K562 (cell line): ENCODE data around the gene ERH. TPM values are rescaled to one million over a fixed set of nuclear protein-coding genes. Genes with fewer than 3 reads are reported as not detected.

Experiments used
- ATAC-seq: fragments of 200-7000 bp; cut with Tn5 transposase; 3 replicates; pipeline ENCODE4 v1.9.1; 2020; ENCODE audit warnings: moderate library complexity
- BruUV-seq: library from RNA; stranded (reverse); fragments of 400-500 nt; replicated peaks from 2 replicates; lab custom pipeline; 2021; lab: Mats Ljungman, UMichigan
- CTCF ChIA-PET: fragments of 300-600 bp; formaldehyde crosslinking; extraction: SDS; loops from one replicate; lab custom pipeline; 2021; ENCODE audit warnings: low intra/inter-chr PET ratio; lab: Yijun Ruan, JAX
- POLR2A ChIA-PET: fragments of 300-600, 350-650 bp; sonication (Branson Sonifier 250); formaldehyde crosslinking; extraction: SDS; loops from one replicate; lab custom pipeline; 2021; ENCODE audit warnings: antibody characterized with exemption, inconsistent platforms; lab: Yijun Ruan, JAX
- DNase-seq, 4 experiments: peaks; one replicate each; pipeline versions ENCODE4 v3.0.0 to v3.0.0-alpha.2; 2011 to 2018; ENCODE audit warnings: low spot score in 3 of 4, mixed read lengths in 3 of 4; ENCODE audit errors: extremely low read depth in 1 of 4
- FAIRE-seq: peaks from 2 replicates; lab custom pipeline; 2011; peaks lifted over from hg19 to GRCh38; lab: Jason Lieb, UNC
- H2AFZ ChIP-seq: 2 replicates; pipeline ENCODE4 v1.6.0; 2011; ENCODE audit warnings: low read depth, low read length, control low read depth, inconsistent platforms
- H3K27ac ChIP-seq: fragments of 200-600 bp; 3 replicates; pipeline ENCODE4 v1.8.0; 2011; ENCODE audit warnings: low read depth, mild to moderate bottlenecking, control low read depth, inconsistent platforms, low read length, moderate library complexity, mixed read lengths; ENCODE audit errors: extremely low read depth
- H3K27me3 ChIP-seq, 2 experiments: fragments of 300-600 bp in 1 of 2; 2 replicates in 1 of 2; 3 replicates in 1 of 2; pipeline versions ENCODE4 v1.6.0 to v1.8.0; 2011; ENCODE audit warnings: inconsistent platforms in 2 of 2, low read length in 2 of 2, mild to moderate bottlenecking in 1 of 2, mixed read lengths in 1 of 2, moderate library complexity in 1 of 2; ENCODE audit not compliant: control insufficient read depth in 2 of 2, insufficient read depth in 2 of 2
- H3K36me3 ChIP-seq: fragments of 300-600 bp; 3 replicates; pipeline ENCODE4 v1.8.0; 2011; ENCODE audit warnings: mild to moderate bottlenecking, low read length, inconsistent platforms; ENCODE audit not compliant: control insufficient read depth, insufficient read depth
- H3K4me1 ChIP-seq, 2 experiments: fragments of 200-600 bp in 1 of 2; replicated peaks in 1 of 2; 2 replicates in 1 of 2; 3 replicates in 1 of 2; pipeline versions ENCODE4 v1.5.1 to v1.8.0; 2011; ENCODE audit warnings: inconsistent platforms in 2 of 2, low read length in 2 of 2, mild to moderate bottlenecking in 1 of 2, mixed read lengths in 1 of 2, moderate library complexity in 1 of 2; ENCODE audit not compliant: control insufficient read depth in 2 of 2, insufficient read depth in 2 of 2
- H3K4me2 ChIP-seq: 2 replicates; pipeline ENCODE4 v1.6.1; 2011; ENCODE audit warnings: low read length, control low read depth, inconsistent platforms, mixed read lengths; ENCODE audit not compliant: insufficient read depth
- H3K4me3 ChIP-seq: fragments of 200-600 bp; sonication (generic), shearing (Covaris generic); 2 replicates; pipeline ENCODE4 v1.5.1; 2016; ENCODE audit warnings: control low read depth, inconsistent platforms
- H3K79me2 ChIP-seq: fragments of 200-600 bp; 3 replicates; pipeline ENCODE4 v1.8.0; 2011; ENCODE audit warnings: low read length, inconsistent platforms; ENCODE audit not compliant: control insufficient read depth, insufficient read depth
- H3K9ac ChIP-seq, 2 experiments: 2 replicates each; pipeline versions ENCODE4 v1.6.0 to v1.6.1; 2011; ENCODE audit warnings: low read depth in 2 of 2, low read length in 2 of 2, control low read depth in 1 of 2, inconsistent platforms in 1 of 2, mild to moderate bottlenecking in 1 of 2, mixed read lengths in 1 of 2; ENCODE audit not compliant: insufficient read depth in 1 of 2
- H3K9me1 ChIP-seq: one replicate; pipeline ENCODE4 v1.6.0; 2011; ENCODE audit warnings: inconsistent platforms, mild to moderate bottlenecking, low read length, moderate library complexity; ENCODE audit not compliant: control insufficient read depth, insufficient read depth
- H3K9me3 ChIP-seq: replicated peaks from 2 replicates; pipeline ENCODE4 v1.5.1; 2011; ENCODE audit warnings: low read depth, low read length, inconsistent platforms; ENCODE audit not compliant: control insufficient read depth, insufficient read depth
- H4K20me1 ChIP-seq: replicated peaks from 2 replicates; pipeline ENCODE4 v1.6.1; 2011; ENCODE audit warnings: low read length, inconsistent platforms, mixed read lengths; ENCODE audit not compliant: control insufficient read depth, insufficient read depth
- CBFA2T3 ChIP-seq: fragments of 450-650 bp; IDR thresholded peaks from 2 replicates; pipeline ENCODE4 v1.6.1; 2017
- LARP7 ChIP-seq: fragments of 450-650 bp; IDR thresholded peaks from 2 replicates; pipeline ENCODE4 v1.6.1; 2016
- RBM22 ChIP-seq: fragments of 200-400 bp; formaldehyde crosslinking; IDR thresholded peaks from 2 replicates; pipeline ENCODE4 v1.6.1; 2018; ENCODE audit warnings: low read length, low read depth; ENCODE audit not compliant: poor library complexity, severe bottlenecking
- SPI1 ChIP-seq: IDR thresholded peaks from 2 replicates; pipeline ENCODE4 v1.6.1; 2011; ENCODE audit warnings: low read depth, low read length, control low read depth, borderline replicate concordance
- U2AF1 ChIP-seq: fragments of 200-400 bp; formaldehyde crosslinking; optimal IDR thresholded peaks from 2 replicates; pipeline ENCODE3; 2017; ENCODE audit warnings: mild to moderate bottlenecking, low read depth, low read length, moderate library complexity
- ZNF175 ChIP-seq: fragments of 200-800 bp; sonication (Bioruptor generic); IDR thresholded peaks from 2 replicates; pipeline ENCODE4 v1.6.1; 2016; ENCODE audit warnings: low read depth, mild to moderate bottlenecking, missing genetic modification characterization, missing compliant biosample characterization
- WGBS: fragments of 100-300 bp; shearing (Covaris generic); methylation state at CpG from one replicate; pipeline ENCODE4 v1.1.6; 2016; ENCODE audit warnings: low coverage, mixed read lengths; ENCODE audit not compliant: insufficient coverage; ENCODE audit errors: missing lambda C conversion rate; 5-methylcytosine and 5-hydroxymethylcytosine counted together
- in situ Hi-C: fragments of 300-500 bp; cut with MboI; formaldehyde crosslinking; loops from 4 replicates; pipeline ENCODE4 v1.15.0; 2018; ENCODE audit warnings: inconsistent platforms, mixed read lengths
- intact Hi-C: fragments of 100-400 bp; cut with micrococcal nuclease; formaldehyde crosslinking; loops from 2 replicates; pipeline ENCODE4 v1.14.2; 2022
- polyA plus RNA-seq, 8 experiments: library from polyadenylated mRNA; depleted of rRNA in 4 of 8; stranded (reverse) in 5 of 8; unstranded in 3 of 8; fragments of >200 nt; fragmentation: Nextera tagmentation in 2 of 8; fragmentation: Illumina TruSeq in 1 of 8; extraction: Ambion mirVana in 2 of 8; extraction: Trizol in 1 of 8; gene quantifications; 2 replicates each; pipeline versions ENCODE4 v1.2.1 to v1.2.3, GENCODE V29; 2011 to 2014; ENCODE audit warnings: inconsistent platforms in 1 of 8, missing spikeins in 1 of 8
- total RNA-seq, 7 experiments: library from RNA; depleted of rRNA in 6 of 7; stranded (reverse); fragments of >200 nt in 6 of 7; fragmentation: Illumina TruSeq in 2 of 7; extraction: Trizol in 2 of 7; gene quantifications; 2 replicates each; pipeline versions ENCODE4 v1.2.1 to v1.2.3, GENCODE V29; 2011 to 2021; ENCODE audit warnings: low replicate concordance in 1 of 7

Gene ERH
- total and polyA plus RNA-seq, 9 of the 15 experiments (the other 6 are each of a cell fraction or from before 2014, with no cell fraction given): 78.2 to 474 (median 250) TPM

- ChIA-PET POLR2A (no interaction called here), CTCF (no interaction called here)
- no peak overlapping the region for H3K27ac ChIP-seq
- TF ChIP-seq U2AF1 (no peak), RBM22 (no peak), LARP7 (no peak), ZNF175 (CRISPR knock-in tag) (no peak), CBFA2T3 (no peak), SPI1 (peak; percentile 18; the same call in 1 of the 2 replicates)
- H3K4me1 ChIP-seq: no peaks in the 10 kb centered on the region
- BruUV-seq: no TSS peak
- no peaks in the 10 kb centered on the region for H4K20me1 ChIP-seq
- peaks cover 26% of the 10 kb centered on the region; the same call in 2 of the 3 replicates for H3K36me3 ChIP-seq
- intact Hi-C loops (no loop called here), in situ Hi-C loops (no loop called here)
- H3K4me3 ChIP-seq: no peak overlapping the region
- H3K9ac ChIP-seq: no peak overlapping the region
- no peaks in the 10 kb centered on the region for H3K27me3 ChIP-seq
- H3K4me2 ChIP-seq: no peak overlapping the region
- WGBS: 71% methylated on average over 6 of the region's 6 CpGs
- H3K79me2 ChIP-seq: no peaks in the 10 kb centered on the region; the same call in 2 of the 3 replicates
- H3K9me3 ChIP-seq: no peaks in the 10 kb centered on the region
- FAIRE-seq: peak; percentile 67
- no peaks in the 10 kb centered on the region for H3K9me1 ChIP-seq
- DNase-seq: no peak
- no peak overlapping the region for H2AFZ ChIP-seq
- ATAC-seq: no peak
These were observed 30.3 kb upstream of the ERH start for GRCh38 chr14:69428289-69428998.
